Hepatocyte (in vitro differentiated cells): ENCODE measurements around the gene S100A6. TPM values are rescaled to one million over a fixed set of nuclear protein-coding genes. Genes with fewer than 3 reads are reported as not detected.

ENCODE experiments used
- DNase-seq: peaks from one replicate; pipeline ENCODE4 v3.0.0-alpha.2; 2016; ENCODE audit warnings: low spot score
- H2AFZ ChIP-seq: fragments of 200-600 bp; sonication (generic); 2 replicates; pipeline ENCODE4 v1.6.0; 2016; ENCODE audit warnings: antibody characterized with exemption, mild to moderate bottlenecking
- H3K27ac ChIP-seq: fragments of 200-600 bp; sonication (generic); 2 replicates; pipeline ENCODE4 v1.5.1; 2016; ENCODE audit warnings: mild to moderate bottlenecking
- H3K27me3 ChIP-seq: fragments of 200-600 bp; sonication (generic); 2 replicates; pipeline ENCODE4 v1.6.1; 2016
- H3K36me3 ChIP-seq: fragments of 200-600 bp; sonication (generic); replicated peaks from 2 replicates; pipeline ENCODE4 v1.5.1; 2016; ENCODE audit warnings: low read depth; ENCODE audit not compliant: insufficient read depth
- H3K4me1 ChIP-seq: fragments of 200-600 bp; sonication (generic); 2 replicates; pipeline ENCODE4 v1.5.1; 2016; ENCODE audit warnings: mild to moderate bottlenecking, moderate library complexity; ENCODE audit not compliant: insufficient read depth
- H3K4me2 ChIP-seq: fragments of 200-600 bp; sonication (generic); 2 replicates; pipeline ENCODE4 v1.6.0; 2016
- H3K4me3 ChIP-seq: fragments of 200-600 bp; sonication (generic); 2 replicates; pipeline ENCODE4 v1.5.1; 2016; ENCODE audit warnings: mild to moderate bottlenecking
- H3K79me2 ChIP-seq: fragments of 200-600 bp; sonication (generic); 2 replicates; pipeline ENCODE4 v1.6.0; 2017; ENCODE audit warnings: mild to moderate bottlenecking
- H3K9me2 ChIP-seq: fragments of 200-600 bp; sonication (generic); replicated peaks from 2 replicates; pipeline ENCODE4 v1.6.0; 2017; ENCODE audit warnings: mild to moderate bottlenecking; ENCODE audit not compliant: insufficient read depth
- H3K9me3 ChIP-seq: fragments of 200-600 bp; sonication (generic); 2 replicates; pipeline ENCODE4 v1.5.1; 2016; ENCODE audit warnings: low read depth, mild to moderate bottlenecking
- H4K20me1 ChIP-seq: fragments of 200-600 bp; sonication (generic); 2 replicates; pipeline ENCODE4 v1.6.0; 2016; ENCODE audit warnings: mild to moderate bottlenecking; ENCODE audit not compliant: insufficient read depth, poor library complexity, severe bottlenecking
- CTCF ChIP-seq: fragments of 200-600 bp; sonication (generic); IDR thresholded peaks from 2 replicates; pipeline ENCODE4 v1.5.1; 2016; ENCODE audit warnings: antibody characterized with exemption, mild to moderate bottlenecking; ENCODE audit not compliant: poor library complexity
- EZH2 ChIP-seq: fragments of 200-600 bp; sonication (generic); IDR thresholded peaks from 2 replicates; pipeline ENCODE4 v1.6.1; 2016; ENCODE audit warnings: antibody characterized with exemption, mild to moderate bottlenecking, borderline replicate concordance
- EZH2phosphoT487 ChIP-seq: fragments of 200-600 bp; sonication (generic); IDR thresholded peaks from one replicate; pipeline ENCODE4 v1.6.1; 2018; ENCODE audit warnings: antibody characterized with exemption, mild to moderate bottlenecking, low read depth, moderate library complexity; ENCODE audit not compliant: unreplicated experiment, severe bottlenecking
- WGBS: methylation state at CpG from one replicate; pipeline ENCODE4 v1.1.6; 2016; ENCODE audit warnings: low lambda C conversion rate; ENCODE audit errors: missing lambda C conversion rate; 5-methylcytosine and 5-hydroxymethylcytosine counted together
- polyA plus RNA-seq: library from polyadenylated mRNA; unstranded; fragments of >200 nt; fragmentation: Nextera tagmentation; extraction: Ambion mirVana; gene quantifications from 2 replicates; pipeline ENCODE4 v1.2.1, GENCODE V29; 2016
- total RNA-seq: library from RNA; depleted of rRNA; stranded (reverse); fragments of >200 nt; gene quantifications from 2 replicates; pipeline ENCODE4 v1.2.3, GENCODE V29; 2014

The S100A6 gene
- total and polyA plus RNA-seq, 2 experiments from 2014 or later = 173 to 657 TPM

DNA sequence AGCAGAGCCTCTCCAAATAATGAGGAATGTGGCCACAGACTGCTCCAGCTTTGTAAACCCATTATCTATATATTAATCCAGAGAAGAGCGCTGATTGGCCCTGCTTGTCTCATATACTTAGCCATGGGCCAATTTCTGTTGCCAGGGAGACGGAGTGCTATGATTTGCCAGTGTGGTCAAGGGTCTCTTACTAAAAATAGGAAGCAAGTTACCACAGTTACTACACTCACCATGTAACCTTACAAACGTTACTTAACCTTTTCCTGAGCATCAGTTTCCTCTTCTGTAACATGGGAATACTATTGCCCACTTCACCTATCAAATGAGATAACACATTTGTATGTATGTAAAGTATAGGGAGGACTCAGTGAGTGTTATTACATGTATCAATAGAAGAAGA, 37.6 kb upstream of the S100A6 start:
- WGBS = 92% methylated on average over 3 of the region's 3 CpGs
- H3K4me2 ChIP-seq = no peak overlapping the region
- no peak for DNase-seq

DNA sequence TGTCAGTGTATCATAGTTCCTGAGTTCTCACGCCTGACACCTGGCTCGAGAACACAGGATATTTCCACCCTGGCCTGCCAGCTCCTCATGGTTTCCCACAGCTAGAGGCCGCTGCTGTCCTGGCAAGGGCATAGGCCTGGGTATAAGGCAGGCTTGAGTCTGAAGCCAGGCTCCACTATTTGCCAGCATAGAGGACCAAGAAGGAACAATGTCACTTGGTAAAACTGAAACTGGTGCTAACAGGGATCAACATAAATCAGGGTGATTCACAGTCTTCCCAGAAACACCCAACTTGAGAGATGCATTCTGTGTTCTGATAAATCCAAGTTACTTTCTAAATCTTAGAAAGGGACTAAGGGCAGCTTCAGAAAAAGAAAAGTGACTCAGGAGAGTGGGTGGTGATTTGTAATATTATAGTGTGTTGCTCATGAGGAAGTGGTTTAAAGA, 36.8 kb upstream of the S100A6 start:
- H2AFZ ChIP-seq = no peak overlapping the region
- peak; percentile 83 for DNase-seq

More for the DNA sequence above, 37.6 kb upstream of the S100A6 start:
- Histone ChIP-seq H2AFZ (no peak overlapping the region), H3K4me3 (no peak overlapping the region), H3K9me3 (no peaks in the 10 kb centered on the region), H3K79me2 (no peaks in the 10 kb centered on the region), H3K36me3 (no peaks in the 10 kb centered on the region), H3K4me1 (peaks cover under 1% of the 10 kb centered on the region), H3K27ac (no peak overlapping the region), H4K20me1 (no peaks in the 10 kb centered on the region), H3K9me2 (no peaks in the 10 kb centered on the region), H3K27me3 (no peaks in the 10 kb centered on the region)
- TF ChIP-seq EZH2 (no peak), EZH2phosphoT487 (no peak), CTCF (no peak)

GRCh38 chr1:153571706-153572105, 35.9 kb upstream of the S100A6 start:
- Histone ChIP-seq H3K27me3 (no peaks in the 10 kb centered on the region), H3K27ac (no peak overlapping the region), H3K4me2 (no peak overlapping the region), H3K9me2 (no peaks in the 10 kb centered on the region), H3K36me3 (no peaks in the 10 kb centered on the region), H4K20me1 (no peaks in the 10 kb centered on the region), H2AFZ (no peak overlapping the region), H3K79me2 (no peaks in the 10 kb centered on the region), H3K4me1 (peaks cover 17% of the 10 kb centered on the region), H3K4me3 (no peak overlapping the region), H3K9me3 (no peaks in the 10 kb centered on the region)
- 87% methylated on average over 7 of the region's 7 CpGs for WGBS
- TF ChIP-seq EZH2 (no peak), CTCF (no peak), EZH2phosphoT487 (no peak)
- DNase-seq = no peak

More for the DNA sequence above, 36.8 kb upstream of the S100A6 start:
- Histone ChIP-seq H3K27me3 (no peaks in the 10 kb centered on the region), H3K4me3 (no peak overlapping the region), H3K4me2 (no peak overlapping the region), H3K9me3 (no peaks in the 10 kb centered on the region), H3K36me3 (no peaks in the 10 kb centered on the region), H4K20me1 (no peaks in the 10 kb centered on the region), H3K4me1 (peaks cover 8% of the 10 kb centered on the region), H3K9me2 (no peaks in the 10 kb centered on the region), H3K79me2 (no peaks in the 10 kb centered on the region), H3K27ac (no peak overlapping the region)
- 39% methylated on average over 3 of the region's 3 CpGs for WGBS
- TF ChIP-seq EZH2phosphoT487 (no peak), CTCF (peak; percentile 65)

GRCh38 chr1:153570874-153571273, 35.1 kb upstream of the S100A6 start:
- Histone ChIP-seq H3K27ac (no peak overlapping the region), H3K4me1 (peaks cover 24% of the 10 kb centered on the region), H3K9me2 (no peaks in the 10 kb centered on the region), H3K27me3 (no peaks in the 10 kb centered on the region), H3K79me2 (no peaks in the 10 kb centered on the region), H4K20me1 (no peaks in the 10 kb centered on the region), H3K4me2 (no peak overlapping the region), H2AFZ (no peak overlapping the region), H3K36me3 (no peaks in the 10 kb centered on the region), H3K9me3 (no peaks in the 10 kb centered on the region), H3K4me3 (no peak overlapping the region)
- WGBS = 79% methylated on average over 5 of the region's 5 CpGs
- peak; percentile 48 for DNase-seq
- TF ChIP-seq EZH2 = no peak
- no peak for TF ChIP-seq CTCF
- TF ChIP-seq EZH2phosphoT487 = no peak
